NCI-H524 (cell line): ENCODE data around the gene HMCN1.

Experiments
- DNase-seq, 2 experiments: peaks; one replicate each; lab custom pipeline; 2025; lab: John Stamatoyannopoulos, UW

The HMCN1 gene

GRCh38 chr1:186089940-186090339 is 355.7 kb downstream of the HMCN1 start:
- no peak for DNase-seq

DNA sequence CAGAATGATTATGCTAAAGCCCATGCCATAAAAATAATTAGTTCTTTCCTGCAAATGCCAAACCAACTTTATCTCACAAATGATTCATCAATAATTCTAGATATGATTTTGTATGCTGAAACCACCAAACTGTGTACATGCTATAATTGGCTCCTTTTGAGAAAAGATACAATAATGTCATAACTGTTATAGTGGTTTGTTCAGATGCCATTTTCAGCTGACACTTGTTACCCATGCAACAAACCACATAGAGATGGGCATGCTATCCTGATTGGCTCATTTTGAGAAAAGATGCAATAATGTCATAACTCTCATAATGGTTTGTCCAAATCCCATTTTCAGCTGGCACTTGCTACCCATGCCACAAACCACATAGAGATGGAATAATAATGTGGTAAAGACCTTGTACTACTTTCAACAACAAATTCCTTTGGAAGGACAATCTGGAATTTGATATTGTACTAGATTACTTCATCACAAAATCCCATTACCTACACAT is 357.1 kb downstream of the HMCN1 start:
- no peak for DNase-seq

- no peak for DNase-seq
These were observed 359.2 kb downstream of the HMCN1 start for GRCh38 chr1:186093437-186093836.

DNA sequence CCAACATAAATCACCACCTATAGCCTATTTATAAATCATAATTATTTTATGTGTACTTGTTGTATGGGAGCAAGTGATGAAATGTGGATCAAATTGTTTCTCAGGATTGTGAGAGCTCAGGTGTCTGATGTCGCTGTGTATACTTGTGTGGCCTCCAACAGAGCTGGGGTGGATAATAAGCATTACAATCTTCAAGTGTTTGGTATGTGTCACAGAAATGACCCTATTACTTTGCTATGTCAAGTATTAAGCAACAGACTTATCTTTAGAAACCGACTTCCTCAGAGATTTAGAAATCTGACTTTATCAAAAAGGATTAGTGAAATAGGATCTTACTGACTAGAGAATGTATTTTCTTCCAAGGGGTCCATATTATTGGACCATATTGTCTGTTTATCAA is 360.0 kb downstream of the HMCN1 start:
- peak; percentile 8 to 72 for DNase-seq

DNA sequence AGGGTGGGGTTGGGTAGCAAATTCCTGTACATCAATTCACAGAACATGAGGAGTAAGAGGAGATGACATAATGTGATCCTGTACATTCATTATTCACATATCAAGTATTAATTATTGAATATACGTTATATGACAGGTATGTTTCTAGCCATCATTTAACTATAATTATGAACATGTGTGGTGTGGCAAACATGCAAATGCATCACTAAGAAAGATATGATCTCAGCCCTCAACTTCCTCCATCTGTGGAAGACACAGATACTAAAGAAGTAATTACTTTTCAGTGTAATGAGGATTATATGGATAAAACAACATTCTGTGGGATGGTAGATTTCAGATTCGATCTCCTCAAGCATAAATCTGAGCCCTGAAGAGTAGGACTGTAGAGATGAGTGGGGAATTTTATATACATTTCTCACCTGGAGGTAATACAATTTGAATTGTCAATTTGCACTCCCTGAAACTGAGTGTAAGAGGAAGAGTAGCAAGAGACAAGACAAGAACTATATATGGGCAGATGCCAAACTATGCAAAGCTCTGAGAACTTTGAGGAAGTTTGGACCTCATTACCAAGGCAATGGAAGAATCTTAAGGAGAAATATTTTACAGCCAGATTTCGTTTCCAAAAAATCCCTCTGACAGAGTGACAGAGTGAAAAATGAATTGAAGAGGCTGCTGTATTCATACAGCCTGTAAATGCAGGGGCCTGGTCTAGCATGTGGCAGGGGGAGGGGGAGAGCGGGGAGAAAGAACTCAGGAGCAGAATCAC is 365.3 kb downstream of the HMCN1 start:
- no peak for DNase-seq

- no peak for DNase-seq
These were observed 367.9 kb downstream of the HMCN1 start for GRCh38 chr1:186102107-186102506.

DNA sequence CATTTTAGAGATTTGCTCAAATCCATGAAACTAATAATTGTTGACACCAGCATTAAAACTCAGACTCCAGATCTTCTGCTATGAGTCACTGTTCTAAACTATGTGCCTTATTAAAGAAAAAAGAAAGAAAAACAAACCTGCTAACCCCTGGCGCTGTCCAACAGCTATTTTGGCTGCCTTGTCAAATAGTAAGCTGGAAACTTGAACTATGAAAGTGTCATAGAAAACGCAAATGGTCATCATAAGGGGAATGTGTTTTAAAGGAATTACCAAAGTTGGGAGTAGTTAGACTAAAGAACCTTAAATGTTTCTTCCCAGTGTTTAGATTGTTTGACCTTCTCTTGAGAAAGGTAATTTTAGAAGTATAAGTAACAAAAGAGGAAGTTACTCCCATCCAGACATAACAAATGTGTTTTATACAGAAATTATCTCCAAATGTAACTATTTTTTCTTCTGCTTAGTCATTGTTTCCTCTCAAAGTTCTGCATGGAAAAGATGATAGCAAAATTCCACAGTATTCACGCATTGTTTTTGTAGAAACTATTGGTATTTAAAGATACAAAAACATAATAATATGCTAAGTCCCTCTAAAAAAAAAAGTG is 368.5 kb downstream of the HMCN1 start:
- no peak for DNase-seq

GRCh38 chr1:186104459-186104858 is 370.3 kb downstream of the HMCN1 start:
- DNase-seq, result peak in 1 of 2 experiments; percentile 6

- DNase-seq, result no peak
These were observed 378.1 kb downstream of the HMCN1 start for GRCh38 chr1:186112280-186112679.

- no peak for DNase-seq
These were observed 379.3 kb downstream of the HMCN1 start for GRCh38 chr1:186113461-186113860.

DNA sequence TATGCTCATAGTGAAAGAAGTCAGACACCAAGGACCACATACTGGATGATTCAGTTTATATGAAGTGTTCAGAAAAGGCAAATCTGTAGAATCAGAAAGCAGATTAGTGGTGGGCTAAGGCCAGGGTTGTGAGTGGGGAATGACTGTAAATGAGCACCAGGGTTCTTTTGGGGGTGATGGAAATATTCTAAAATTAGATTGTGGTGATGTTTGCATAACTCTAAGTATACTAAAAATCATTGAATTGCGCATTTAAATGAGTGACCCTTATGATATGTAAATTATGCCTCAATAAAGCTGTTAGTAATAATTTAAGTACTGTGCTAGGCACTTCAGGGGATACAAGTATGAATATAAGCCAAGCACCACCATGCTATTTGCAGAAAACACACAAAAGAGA is 384.5 kb downstream of the HMCN1 start:
- DNase-seq, result no peak

GRCh38 chr1:186122837-186123236 is 388.6 kb downstream of the HMCN1 start:
- DNase-seq, result no peak

DNA sequence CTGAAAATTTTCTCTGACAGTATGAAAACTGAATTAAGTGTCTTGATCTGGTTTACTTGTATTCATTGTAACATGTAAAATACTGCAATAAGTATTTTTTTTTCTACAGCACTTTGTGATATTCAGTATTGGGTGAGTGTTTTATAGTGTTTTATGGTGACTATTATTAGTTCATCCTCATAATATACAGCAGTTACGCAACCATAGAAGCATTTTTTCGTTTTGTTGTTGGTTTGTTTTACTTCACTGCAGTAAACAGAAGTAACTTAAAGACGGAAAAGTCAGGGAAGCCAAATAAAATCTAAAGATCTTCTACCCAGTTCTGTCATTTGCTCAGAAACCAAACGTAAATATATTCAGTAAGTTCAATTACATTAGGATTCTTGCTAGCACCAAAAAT is 390.8 kb downstream of the HMCN1 start:
- DNase-seq, result no peak

DNA sequence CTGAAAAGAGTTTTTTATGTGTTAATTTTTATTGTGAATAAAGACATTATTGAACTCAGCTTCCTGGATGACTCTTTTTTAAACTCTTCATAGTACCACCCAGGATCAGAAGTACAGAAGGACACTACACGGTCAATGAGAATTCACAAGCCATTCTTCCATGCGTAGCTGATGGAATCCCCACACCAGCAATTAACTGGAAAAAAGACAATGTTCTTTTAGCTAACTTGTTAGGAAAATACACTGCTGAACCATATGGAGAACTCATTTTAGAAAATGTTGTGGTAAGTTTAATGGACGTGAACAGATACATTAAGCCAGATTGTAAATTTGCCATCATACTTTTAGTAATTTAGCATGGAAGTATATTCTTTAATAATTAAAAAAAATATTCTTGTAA is 391.3 kb downstream of the HMCN1 start:
- DNase-seq, result no peak

- DNase-seq, result no peak
These were observed 395.6 kb downstream of the HMCN1 start for GRCh38 chr1:186129758-186130157.

DNA sequence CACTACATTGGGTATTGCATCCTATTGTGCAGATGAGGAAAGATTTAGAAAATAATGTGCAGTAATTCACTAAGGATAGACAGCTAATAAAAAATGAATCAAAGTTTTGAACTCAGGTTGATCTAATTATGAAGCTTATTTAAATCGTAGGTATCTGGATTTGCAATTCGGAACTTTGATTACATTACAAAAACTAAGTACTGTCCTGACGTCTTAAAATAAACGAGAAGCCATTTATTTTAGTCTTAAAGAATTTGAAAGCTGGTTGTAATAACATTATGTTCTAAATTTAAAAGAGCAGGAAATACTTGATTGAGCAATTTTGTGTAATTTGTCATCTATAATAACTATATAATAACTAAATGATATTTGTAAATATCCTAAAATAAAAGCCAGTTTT is 404.9 kb downstream of the HMCN1 start:
- no peak for DNase-seq

DNA sequence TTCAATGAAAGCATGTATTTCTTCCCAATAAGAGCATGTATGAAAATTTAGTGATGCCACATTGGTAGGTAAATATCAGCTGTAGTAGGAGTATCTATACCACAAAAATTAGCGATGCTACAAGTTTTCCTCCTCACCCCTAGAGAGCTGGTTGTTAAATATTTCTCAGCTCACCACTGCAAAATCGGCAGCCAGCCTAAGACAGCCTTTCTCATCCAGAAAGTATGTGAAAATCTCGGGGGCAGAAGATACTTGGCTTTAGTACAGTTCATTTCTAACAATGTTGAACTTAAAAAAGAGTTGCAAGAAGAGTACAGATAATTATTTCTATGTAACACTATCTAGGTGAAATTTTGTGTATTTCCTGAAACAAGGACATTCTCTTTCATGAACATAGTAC is 405.5 kb downstream of the HMCN1 start:
- no peak for DNase-seq

DNA sequence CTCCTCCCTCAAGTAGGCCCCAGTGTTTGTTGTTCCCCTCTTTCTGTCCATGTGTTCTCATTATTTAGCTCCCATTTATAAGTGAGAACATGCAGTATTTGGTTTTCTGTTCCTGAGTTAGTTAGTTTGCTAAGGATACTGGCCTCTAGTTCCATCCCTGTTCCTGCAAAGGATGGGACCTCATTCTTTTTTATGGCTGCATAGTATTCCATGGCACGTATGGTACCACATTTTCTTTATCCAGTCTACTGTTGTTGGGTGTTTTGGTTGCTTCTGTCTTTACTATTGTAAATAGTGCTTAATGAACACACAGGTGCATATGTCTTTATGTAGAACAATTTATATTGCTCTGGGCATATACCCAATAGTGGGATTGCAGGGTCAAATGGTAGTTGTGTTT is 408.0 kb downstream of the HMCN1 start:
- DNase-seq, result no peak

- DNase-seq, result no peak
These were observed 408.7 kb downstream of the HMCN1 start for GRCh38 chr1:186142916-186143315.

GRCh38 chr1:186143481-186143880 is 409.3 kb downstream of the HMCN1 start:
- no peak for DNase-seq

- DNase-seq, result no peak
These were observed 410.3 kb downstream of the HMCN1 start for GRCh38 chr1:186144505-186144904.

- DNase-seq, result no peak
These were observed 412.8 kb downstream of the HMCN1 start for GRCh38 chr1:186146974-186147373.

DNA sequence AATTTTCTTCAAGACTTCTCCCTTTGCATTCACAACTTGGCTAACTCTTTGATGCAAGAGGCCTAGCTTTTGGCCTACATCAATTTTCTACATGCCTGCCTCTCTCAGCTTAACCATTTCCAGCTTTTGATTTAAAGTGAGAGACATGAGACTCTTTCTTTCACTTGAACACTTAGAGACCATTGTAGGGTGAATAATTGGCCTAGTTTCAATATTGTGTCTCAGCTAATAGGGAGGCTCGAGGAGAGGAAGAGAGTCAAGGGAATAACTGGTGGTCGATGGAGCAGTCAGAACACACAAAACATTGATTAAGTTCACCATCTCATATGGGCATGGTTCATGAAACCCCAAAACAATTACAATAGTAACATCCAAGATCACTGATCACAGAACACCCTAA is 415.4 kb downstream of the HMCN1 start:
- no peak for DNase-seq

GRCh38 chr1:186152227-186152619 is 418.0 kb downstream of the HMCN1 start:
- no peak for DNase-seq
